ENCODE measurements around the gene BSND. TPM values are rescaled to one million over a fixed set of nuclear protein-coding genes. Genes with fewer than 3 reads are reported as not detected.

The BSND gene
- total and polyA plus RNA-seq, 7 donors = not detected

GRCh38 chr1:55040933-55041494 is 42.3 kb downstream of the BSND start:
- no peaks in the 10 kb centered on the region for H3K36me3 ChIP-seq (ENCODE audit: insufficient read depth in 1 of 2, low read depth in 1 of 2)
- H3K4me3 ChIP-seq = no peak overlapping the region
- peaks cover 0 to 39% (median 6%) of the 10 kb centered on the region in 3 donors for H3K27me3 ChIP-seq (ENCODE audit: insufficient read depth in 3 of 3, low read length in 2 of 3)
- no peak for ATAC-seq
- H3K9me3 ChIP-seq = no peaks in the 10 kb centered on the region
- 53 to 68% (median 67%) methylated on average over 5 of the region's 5 CpGs for WGBS, 3 donors
- intact Hi-C loops (cut with DNase I) = no loop called here
- DNase-seq = no peak
- no peak overlapping the region for H3K27ac ChIP-seq
- TF ChIP-seq CTCF (IDR thresholded peaks at IDR 0.05) = no peak
- peaks cover 6% of the 10 kb centered on the region for H3K4me1 ChIP-seq

GRCh38 chr1:55041613-55042012 is 42.9 kb downstream of the BSND start:
- DNase-seq (no peak), ATAC-seq (no peak)
- Histone ChIP-seq H3K36me3 (ENCODE audit: insufficient read depth in 1 of 2, low read depth in 1 of 2) (no peaks in the 10 kb centered on the region), H3K27ac (no peak overlapping the region), H3K4me3 (no peak overlapping the region), H3K9me3 (no peaks in the 10 kb centered on the region), H3K27me3 (ENCODE audit: insufficient read depth in 3 of 3, low read length in 2 of 3) (peaks cover 0 to 34% (median 6%) of the 10 kb centered on the region in 3 donors), H3K4me1 (peaks cover 6% of the 10 kb centered on the region)
- TF ChIP-seq CTCF (IDR thresholded peaks at IDR 0.05) = no peak
- WGBS, 3 donors = 65 to 98% (median 85%) methylated on average over 3 of the region's 3 CpGs
- intact Hi-C loops (cut with DNase I) = no loop called here

GRCh38 chr1:55043011-55043410 is 44.3 kb downstream of the BSND start:
- no peak for ATAC-seq
- Histone ChIP-seq H3K27ac (no peak overlapping the region), H3K27me3 (ENCODE audit: insufficient read depth in 3 of 3, low read length in 2 of 3) (peaks cover 0 to 22% (median 4%) of the 10 kb centered on the region in 3 donors), H3K4me1 (peaks cover 6% of the 10 kb centered on the region), H3K9me3 (no peaks in the 10 kb centered on the region), H3K36me3 (ENCODE audit: insufficient read depth in 1 of 2, low read depth in 1 of 2) (no peaks in the 10 kb centered on the region), H3K4me3 (no peak overlapping the region)
- no peak for TF ChIP-seq CTCF (IDR thresholded peaks at IDR 0.05)
- intact Hi-C loops (cut with DNase I) = no loop called here
- 92 to 96% (median 95%) methylated on average over 2 of the region's 2 CpGs for WGBS, 3 donors
- no peak for DNase-seq

GRCh38 chr1:55043726-55044125 is 45.0 kb downstream of the BSND start:
- no peak for ATAC-seq
- peaks cover 6% of the 10 kb centered on the region for H3K4me1 ChIP-seq
- WGBS, 3 donors = 93 to 97% (median 96%) methylated on average over 9 of the region's 9 CpGs

More at GRCh38 chr1:55043726-55044125, 45.0 kb downstream of the BSND start:
- no peaks in the 10 kb centered on the region for H3K9me3 ChIP-seq
- H3K27me3 ChIP-seq (ENCODE audit: insufficient read depth in 3 of 3, low read length in 2 of 3) = peaks cover 0 to 15% (median 4%) of the 10 kb centered on the region in 3 donors
- H3K4me3 ChIP-seq = no peak overlapping the region
- TF ChIP-seq CTCF (IDR thresholded peaks at IDR 0.05) = no peak
- intact Hi-C loops (cut with DNase I) = no loop called here
- no peaks in the 10 kb centered on the region for H3K36me3 ChIP-seq (ENCODE audit: insufficient read depth in 1 of 2, low read depth in 1 of 2)
- DNase-seq = no peak
- H3K27ac ChIP-seq = no peak overlapping the region
